ENCODE data around the gene SEC24D. TPM values are rescaled to one million over a fixed set of nuclear protein-coding genes. Genes with fewer than 3 reads are reported as not detected.

Gene SEC24D, protein sequence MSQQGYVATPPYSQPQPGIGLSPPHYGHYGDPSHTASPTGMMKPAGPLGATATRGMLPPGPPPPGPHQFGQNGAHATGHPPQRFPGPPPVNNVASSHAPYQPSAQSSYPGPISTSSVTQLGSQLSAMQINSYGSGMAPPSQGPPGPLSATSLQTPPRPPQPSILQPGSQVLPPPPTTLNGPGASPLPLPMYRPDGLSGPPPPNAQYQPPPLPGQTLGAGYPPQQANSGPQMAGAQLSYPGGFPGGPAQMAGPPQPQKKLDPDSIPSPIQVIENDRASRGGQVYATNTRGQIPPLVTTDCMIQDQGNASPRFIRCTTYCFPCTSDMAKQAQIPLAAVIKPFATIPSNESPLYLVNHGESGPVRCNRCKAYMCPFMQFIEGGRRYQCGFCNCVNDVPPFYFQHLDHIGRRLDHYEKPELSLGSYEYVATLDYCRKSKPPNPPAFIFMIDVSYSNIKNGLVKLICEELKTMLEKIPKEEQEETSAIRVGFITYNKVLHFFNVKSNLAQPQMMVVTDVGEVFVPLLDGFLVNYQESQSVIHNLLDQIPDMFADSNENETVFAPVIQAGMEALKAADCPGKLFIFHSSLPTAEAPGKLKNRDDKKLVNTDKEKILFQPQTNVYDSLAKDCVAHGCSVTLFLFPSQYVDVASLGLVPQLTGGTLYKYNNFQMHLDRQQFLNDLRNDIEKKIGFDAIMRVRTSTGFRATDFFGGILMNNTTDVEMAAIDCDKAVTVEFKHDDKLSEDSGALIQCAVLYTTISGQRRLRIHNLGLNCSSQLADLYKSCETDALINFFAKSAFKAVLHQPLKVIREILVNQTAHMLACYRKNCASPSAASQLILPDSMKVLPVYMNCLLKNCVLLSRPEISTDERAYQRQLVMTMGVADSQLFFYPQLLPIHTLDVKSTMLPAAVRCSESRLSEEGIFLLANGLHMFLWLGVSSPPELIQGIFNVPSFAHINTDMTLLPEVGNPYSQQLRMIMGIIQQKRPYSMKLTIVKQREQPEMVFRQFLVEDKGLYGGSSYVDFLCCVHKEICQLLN
- polyA plus RNA-seq (2013, experiment 1 of 2) = 106 TPM
- polyA plus RNA-seq (2013, experiment 2 of 2) = 98.8 TPM

DNA sequence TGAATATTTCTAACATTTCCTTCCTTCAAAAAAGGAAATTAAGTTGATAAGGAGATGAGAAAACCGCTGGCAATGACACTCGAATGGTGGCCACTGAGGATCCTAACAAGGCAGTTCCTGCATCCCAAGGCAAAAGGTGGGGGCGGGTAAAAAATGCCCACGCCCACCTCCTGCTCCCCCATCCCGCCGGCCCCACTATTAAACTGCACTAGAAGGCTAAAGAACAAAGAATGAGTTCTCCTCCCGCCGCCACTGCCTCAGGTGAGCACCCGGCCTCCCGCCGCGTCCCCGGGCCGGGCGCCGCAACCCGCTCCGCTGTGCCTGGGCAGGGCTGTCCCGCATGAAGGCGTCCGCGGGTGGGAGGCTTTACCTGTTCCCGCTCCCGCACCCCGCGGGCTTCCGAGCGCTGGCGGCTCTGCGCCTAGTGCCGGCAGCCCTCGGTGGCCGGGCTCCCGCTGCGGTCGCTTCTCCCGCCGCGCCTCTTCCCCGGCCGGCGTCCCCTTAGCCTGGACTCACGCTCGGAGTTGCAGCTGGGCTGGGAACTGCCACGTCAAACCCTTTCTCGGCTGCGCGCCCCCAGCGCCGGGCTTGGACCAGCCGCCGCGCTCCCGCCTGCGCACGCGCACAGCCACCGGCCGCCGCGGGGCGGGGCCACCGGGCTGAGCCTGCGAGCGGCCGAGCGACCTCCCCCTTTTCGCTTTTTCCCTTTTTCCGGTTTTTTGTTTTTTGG lies at the start of gene SEC24D:
SEC24D (minus strand) TSS at position 556 of the 730 bp plus-strand sequence. CDS start 2,430 bp downstream, outside the sequence.
- peak within 1 kb of the TSS; percentile 80 for H2AFZ ChIP-seq (ENCODE audit: low read depth, low read length)
- DNase-seq = peak; percentile 86
- H3K14ac ChIP-seq (ENCODE audit: low read length in 2 of 2) = peak within 1 kb of the TSS in 1 of 2 experiments; percentile 82
- peak within 1 kb of the TSS; percentile 50 to 76 for H2BK12ac ChIP-seq (ENCODE audit: low read length in 2 of 2)
- peak within 1 kb of the TSS; percentile 99 for H4K91ac ChIP-seq (ENCODE audit: low read length)
- peak within 1 kb of the TSS; percentile 99 to 100 for H3K4ac ChIP-seq (ENCODE audit: low read depth in 1 of 2, low read length in 2 of 2)
- H2AK5ac ChIP-seq (ENCODE audit: low read length, severe bottlenecking) = peak within 1 kb of the TSS; percentile 82
- H3K18ac ChIP-seq (ENCODE audit: low read depth in 1 of 2, low read length in 2 of 2) = peak within 1 kb of the TSS; percentile 95 to 96
- H2BK120ac ChIP-seq (ENCODE audit: low read depth, low read length) = peak within 1 kb of the TSS; percentile 99
- peak within 1 kb of the TSS; percentile 94 for H2BK5ac ChIP-seq (ENCODE audit: low read depth, low read length, poor library complexity, severe bottlenecking)
- H4K8ac ChIP-seq (ENCODE audit: low read length) = peak within 1 kb of the TSS; percentile 93
- peaks cover 2% of the 10 kb centered on the region for H3K79me1 ChIP-seq (replicated peaks; ENCODE audit: low read length, poor library complexity, severe bottlenecking)
- H3K27ac ChIP-seq (ENCODE audit: low read length, poor library complexity, severe bottlenecking) = peak within 1 kb of the TSS; percentile 91
- H3K4me2 ChIP-seq (ENCODE audit: low read length, poor library complexity, severe bottlenecking) = peak within 1 kb of the TSS; percentile 90
- peak within 1 kb of the TSS; percentile 99 for H3K9ac ChIP-seq (ENCODE audit: low read length)
- peaks cover 1% of the 10 kb centered on the region for H3K4me1 ChIP-seq (ENCODE audit: control insufficient read depth, insufficient read depth, low read depth, low read length)
- no peaks in the 10 kb centered on the region for H3K9me3 ChIP-seq (ENCODE audit: control insufficient read depth, low read length)
- H3K27me3 ChIP-seq (ENCODE audit: control insufficient read depth in 1 of 2, insufficient read depth in 1 of 2, low read length in 2 of 2) = no peaks in the 10 kb centered on the region
- peak within 1 kb of the TSS; percentile 84 to 92 for H3K4me3 ChIP-seq (ENCODE audit: insufficient read depth in 1 of 2, low read depth in 1 of 2, low read length in 2 of 2)
- WGBS = under 1% methylated on average over 69 of the region's 69 CpGs
- H3K36me3 ChIP-seq (ENCODE audit: control insufficient read depth in 1 of 2, insufficient read depth in 2 of 2, low read depth in 1 of 2, low read length in 2 of 2) = peaks cover 16 to 33% of the 10 kb centered on the region in 2 experiments
- H2BK15ac ChIP-seq (ENCODE audit: low read depth, poor library complexity, severe bottlenecking) = peak within 1 kb of the TSS; percentile 91
- H3K23ac ChIP-seq (ENCODE audit: low read length in 2 of 2) = peak within 1 kb of the TSS; percentile 72 to 94

- Histone ChIP-seq H3K4me1 (ENCODE audit: control insufficient read depth, insufficient read depth, low read depth, low read length) (peaks cover 2% of the 10 kb centered on the region), H3K9me3 (ENCODE audit: control insufficient read depth, low read length) (no peaks in the 10 kb centered on the region)
- WGBS = 85% methylated on average over 3 of the region's 3 CpGs
These were observed 48.8 kb upstream of the SEC24D start for GRCh38 chr4:118884716-118885115.

GRCh38 chr4:118883861-118884260 lies 47.9 kb upstream of the SEC24D start:
- Histone ChIP-seq H4K91ac (ENCODE audit: low read length) (no peak overlapping the region), H3K23ac (ENCODE audit: low read length in 2 of 2) (no peak overlapping the region), H3K4ac (ENCODE audit: low read depth in 1 of 2, low read length in 2 of 2) (no peak overlapping the region), H3K14ac (ENCODE audit: low read length in 2 of 2) (no peak overlapping the region), H3K9ac (ENCODE audit: low read length) (no peak overlapping the region), H4K8ac (ENCODE audit: low read length) (no peak overlapping the region), H2BK15ac (ENCODE audit: low read depth, poor library complexity, severe bottlenecking) (no peak overlapping the region), H2BK12ac (ENCODE audit: low read length in 2 of 2) (no peak overlapping the region), H2AFZ (ENCODE audit: low read depth, low read length) (no peak overlapping the region), H3K36me3 (ENCODE audit: control insufficient read depth in 1 of 2, insufficient read depth in 2 of 2, low read depth in 1 of 2, low read length in 2 of 2) (no peaks in the 10 kb centered on the region), H3K27ac (ENCODE audit: low read length, poor library complexity, severe bottlenecking) (no peak overlapping the region), H3K4me2 (ENCODE audit: low read length, poor library complexity, severe bottlenecking) (no peak overlapping the region), H2BK5ac (ENCODE audit: low read depth, low read length, poor library complexity, severe bottlenecking) (no peak overlapping the region), H2BK120ac (ENCODE audit: low read depth, low read length) (no peak overlapping the region), H2AK5ac (ENCODE audit: low read length, severe bottlenecking) (no peak overlapping the region), H3K4me1 (ENCODE audit: control insufficient read depth, insufficient read depth, low read depth, low read length) (peaks cover under 1% of the 10 kb centered on the region), H3K18ac (ENCODE audit: low read depth in 1 of 2, low read length in 2 of 2) (no peak overlapping the region), H3K9me3 (ENCODE audit: control insufficient read depth, low read length) (no peaks in the 10 kb centered on the region), H3K79me1 (replicated peaks; ENCODE audit: low read length, poor library complexity, severe bottlenecking) (no peaks in the 10 kb centered on the region), H3K27me3 (ENCODE audit: control insufficient read depth in 1 of 2, insufficient read depth in 1 of 2, low read length in 2 of 2) (no peaks in the 10 kb centered on the region), H3K4me3 (ENCODE audit: insufficient read depth in 1 of 2, low read depth in 1 of 2, low read length in 2 of 2) (no peak overlapping the region)
- 55% methylated on average over 1 of the region's 1 CpG for WGBS
- no peak for DNase-seq

More at GRCh38 chr4:118884716-118885115, 48.8 kb upstream of the SEC24D start:
- no peak overlapping the region for H2AK5ac ChIP-seq (ENCODE audit: low read length, severe bottlenecking)
- H3K18ac ChIP-seq (ENCODE audit: low read depth in 1 of 2, low read length in 2 of 2) = no peak overlapping the region
- no peak overlapping the region for H2BK12ac ChIP-seq (ENCODE audit: low read length in 2 of 2)
- H2AFZ ChIP-seq (ENCODE audit: low read depth, low read length) = no peak overlapping the region
- H3K4me2 ChIP-seq (ENCODE audit: low read length, poor library complexity, severe bottlenecking) = no peak overlapping the region
- H3K27me3 ChIP-seq (ENCODE audit: control insufficient read depth in 1 of 2, insufficient read depth in 1 of 2, low read length in 2 of 2) = no peaks in the 10 kb centered on the region
- no peak overlapping the region for H2BK5ac ChIP-seq (ENCODE audit: low read depth, low read length, poor library complexity, severe bottlenecking)
- no peak overlapping the region for H4K91ac ChIP-seq (ENCODE audit: low read length)
- no peak overlapping the region for H4K8ac ChIP-seq (ENCODE audit: low read length)
- no peak overlapping the region for H3K27ac ChIP-seq (ENCODE audit: low read length, poor library complexity, severe bottlenecking)
- no peak overlapping the region for H2BK120ac ChIP-seq (ENCODE audit: low read depth, low read length)
- H3K36me3 ChIP-seq (ENCODE audit: control insufficient read depth in 1 of 2, insufficient read depth in 2 of 2, low read depth in 1 of 2, low read length in 2 of 2) = no peaks in the 10 kb centered on the region
- no peak overlapping the region for H3K9ac ChIP-seq (ENCODE audit: low read length)
- no peaks in the 10 kb centered on the region for H3K79me1 ChIP-seq (replicated peaks; ENCODE audit: low read length, poor library complexity, severe bottlenecking)
- no peak overlapping the region for H3K4ac ChIP-seq (ENCODE audit: low read depth in 1 of 2, low read length in 2 of 2)
- H3K23ac ChIP-seq (ENCODE audit: low read length in 2 of 2) = no peak overlapping the region
- no peak overlapping the region for H2BK15ac ChIP-seq (ENCODE audit: low read depth, poor library complexity, severe bottlenecking)
- H3K14ac ChIP-seq (ENCODE audit: low read length in 2 of 2) = no peak overlapping the region
- DNase-seq = no peak
- no peak overlapping the region for H3K4me3 ChIP-seq (ENCODE audit: insufficient read depth in 1 of 2, low read depth in 1 of 2, low read length in 2 of 2)

All from mesenchymal stem cell (in vitro differentiated cells and primary cell).